Mesendoderm (in vitro differentiated cells): Measurements from ENCODE around the gene TTC9C.
A peak's percentile ranks its signal among the peaks of the same experiment; 100 is the strongest.
"Not testable (repeated sequence)": the region's sequence is repeated elsewhere in the genome, so short reads cannot be mapped to it uniquely, and the experiment has no call there.

ENCODE experiments used
- DNase-seq: peaks from one replicate; pipeline ENCODE4 v3.0.0; 2013
- H2AK5ac ChIP-seq: 2 replicates; pipeline ENCODE4 v1.6.1; 2013; ENCODE audit warnings: low read length, inconsistent platforms
- H2BK120ac ChIP-seq: 2 replicates; pipeline ENCODE4 v1.6.1; 2013; ENCODE audit warnings: low read depth, mild to moderate bottlenecking, low read length, moderate library complexity, mixed read lengths
- H2BK15ac ChIP-seq: replicated peaks from 2 replicates; pipeline ENCODE4 v1.6.1; 2013; ENCODE audit warnings: low read depth, mild to moderate bottlenecking, moderate library complexity
- H2BK5ac ChIP-seq: 2 replicates; pipeline ENCODE4 v1.6.1; 2013; ENCODE audit warnings: low read length, inconsistent platforms
- H3K18ac ChIP-seq: 2 replicates; pipeline ENCODE4 v1.6.1; 2013; ENCODE audit warnings: mild to moderate bottlenecking, low read length, mixed read lengths
- H3K23ac ChIP-seq: one replicate; pipeline ENCODE4 v1.6.1; 2013; ENCODE audit warnings: low read length
- H3K27ac ChIP-seq: 2 replicates; pipeline ENCODE4 v1.5.1; 2013; ENCODE audit warnings: low read depth, mild to moderate bottlenecking, inconsistent platforms, low read length, moderate library complexity
- H3K27me3 ChIP-seq: 2 replicates; pipeline ENCODE4 v1.6.1; 2013; ENCODE audit warnings: low read length, control low read depth, mild to moderate bottlenecking, inconsistent platforms; ENCODE audit not compliant: insufficient read depth, poor library complexity
- H3K36me3 ChIP-seq: 2 replicates; pipeline ENCODE4 v1.6.1; 2013; ENCODE audit warnings: low read length, inconsistent platforms; ENCODE audit not compliant: control insufficient read depth, insufficient read depth
- H3K4ac ChIP-seq: one replicate; pipeline ENCODE4 v1.6.1; 2013; ENCODE audit warnings: low read depth, mild to moderate bottlenecking, low read length, moderate library complexity
- H3K4me1 ChIP-seq: 2 replicates; pipeline ENCODE4 v1.6.1; 2013; ENCODE audit warnings: low read depth, low read length, inconsistent platforms; ENCODE audit not compliant: control insufficient read depth
- H3K4me2 ChIP-seq: 2 replicates; pipeline ENCODE4 v1.6.1; 2013; ENCODE audit warnings: low read length
- H3K4me3 ChIP-seq: 2 replicates; pipeline ENCODE4 v1.5.1; 2013; ENCODE audit warnings: mild to moderate bottlenecking, low read length
- H3K56ac ChIP-seq: one replicate; pipeline ENCODE4 v1.6.1; 2013; ENCODE audit warnings: low read length
- H3K79me1 ChIP-seq: 2 replicates; pipeline ENCODE4 v1.6.1; 2013; ENCODE audit warnings: low read length, inconsistent platforms
- H3K79me2 ChIP-seq: 2 replicates; pipeline ENCODE4 v1.6.1; 2013; ENCODE audit warnings: mild to moderate bottlenecking, low read length; ENCODE audit not compliant: control insufficient read depth, insufficient read depth
- H3K9ac ChIP-seq: 2 replicates; pipeline ENCODE4 v1.6.1; 2013; ENCODE audit warnings: low read length, inconsistent platforms
- H4K5ac ChIP-seq: one replicate; pipeline ENCODE4 v1.6.1; 2013; ENCODE audit warnings: low read length
- H4K8ac ChIP-seq: one replicate; pipeline ENCODE4 v1.6.1; 2013; ENCODE audit warnings: low read depth, mild to moderate bottlenecking, control low read depth, low read length, moderate library complexity
- WGBS: extraction: QIAGEN DNeasy Blood & Tissue Kit; methylation state at CpG from one replicate; pipeline ENCODE4 v1.1.7; 2013; ENCODE audit warnings: low lambda C conversion rate, missing lambda C conversion rate; ENCODE audit not compliant: insufficient coverage; ENCODE audit errors: extremely low coverage; 5-methylcytosine and 5-hydroxymethylcytosine counted together

The TTC9C gene

GRCh38 chr11:62755086-62755615 is 26.9 kb downstream of the TTC9C start:
- Histone ChIP-seq H3K9ac (no peak overlapping the region), H3K4me1 (no peaks in the 10 kb centered on the region), H2BK120ac (no peak overlapping the region), H3K27me3 (no peaks in the 10 kb centered on the region), H3K36me3 (peaks cover 6% of the 10 kb centered on the region), H2BK15ac (no peak overlapping the region), H3K4me3 (no peak overlapping the region), H3K23ac (no peak overlapping the region), H3K4me2 (no peak overlapping the region), H4K5ac (no peak overlapping the region), H3K4ac (no peak overlapping the region), H3K79me1 (peaks cover 13% of the 10 kb centered on the region), H3K56ac (no peak overlapping the region), H3K27ac (no peak overlapping the region), H3K79me2 (peaks cover 18% of the 10 kb centered on the region), H3K18ac (no peak overlapping the region), H4K8ac (no peak overlapping the region), H2BK5ac (no peak overlapping the region), H2AK5ac (no peak overlapping the region)
- no CpG with 5 or more reads among the region's 10 CpGs for WGBS
- no peak for DNase-seq

GRCh38 chr11:62757846-62758788 is 29.8 kb downstream of the TTC9C start:
- H3K27ac ChIP-seq: peak overlapping the region; percentile 34
- DNase-seq: peak; percentile 72

GRCh38 chr11:62760867-62761227 is 32.6 kb downstream of the TTC9C start:
- H3K4me3 ChIP-seq, H2BK120ac ChIP-seq, H2AK5ac ChIP-seq, H3K4me1 ChIP-seq, H2BK5ac ChIP-seq, H3K18ac ChIP-seq, H3K79me1 ChIP-seq, H4K5ac ChIP-seq, H3K9ac ChIP-seq, H3K27ac ChIP-seq, DNase-seq, H3K4me2 ChIP-seq, H3K27me3 ChIP-seq, H3K23ac ChIP-seq, H3K4ac ChIP-seq, H4K8ac ChIP-seq, H2BK15ac ChIP-seq, H3K36me3 ChIP-seq: not testable (repeated sequence)
- H3K79me2 ChIP-seq: peaks cover 13% of the 10 kb centered on the region
- WGBS: no CpG with 5 or more reads among the region's 9 CpGs
- H3K56ac ChIP-seq: peak overlapping the region; percentile 49

More at GRCh38 chr11:62757846-62758788, 29.8 kb downstream of the TTC9C start:
- Histone ChIP-seq H4K5ac (no peak overlapping the region), H3K79me2 (peaks cover 15% of the 10 kb centered on the region), H3K9ac (peak overlapping the region; percentile 26), H2BK15ac (no peak overlapping the region), H3K36me3 (no peaks in the 10 kb centered on the region), H3K4ac (peak overlapping the region; percentile 82), H3K4me1 (peaks cover 5% of the 10 kb centered on the region), H2BK5ac (no peak overlapping the region), H3K18ac (peak overlapping the region; percentile 1), H3K79me1 (peaks cover 10% of the 10 kb centered on the region), H3K27me3 (no peaks in the 10 kb centered on the region), H3K4me3 (no peak overlapping the region), H3K56ac (peak overlapping the region; percentile 28), H4K8ac (no peak overlapping the region), H3K4me2 (peak overlapping the region; percentile 6), H3K23ac (no peak overlapping the region), H2AK5ac (no peak overlapping the region), H2BK120ac (peak overlapping the region; percentile 10)
- no CpG with 5 or more reads among the region's 9 CpGs for WGBS

GRCh38 chr11:62770778-62771143 is 42.5 kb downstream of the TTC9C start:
- peak overlapping the region; percentile 77 for H4K5ac ChIP-seq
- H3K36me3 ChIP-seq: peaks cover 5% of the 10 kb centered on the region
- H3K4me1 ChIP-seq: peaks cover 4% of the 10 kb centered on the region
- WGBS: no CpG with 5 or more reads among the region's 18 CpGs
- no peak overlapping the region for H2BK120ac ChIP-seq
- H3K27ac ChIP-seq: peak overlapping the region; percentile 68
- H3K18ac ChIP-seq: peak overlapping the region; percentile 0
- H2AK5ac ChIP-seq: peak overlapping the region; percentile 30
- peak overlapping the region; percentile 96 for H3K56ac ChIP-seq
- H3K9ac ChIP-seq: peak overlapping the region; percentile 90
- H3K4me2 ChIP-seq: peak overlapping the region; percentile 88
- peak overlapping the region; percentile 43 for H4K8ac ChIP-seq
- peaks cover 8% of the 10 kb centered on the region for H3K79me1 ChIP-seq
- no peak overlapping the region for H3K23ac ChIP-seq
- peak overlapping the region; percentile 70 for H2BK5ac ChIP-seq
- H2BK15ac ChIP-seq: no peak overlapping the region
- DNase-seq: no peak
- peaks cover 4% of the 10 kb centered on the region for H3K79me2 ChIP-seq
- no peak overlapping the region for H3K4ac ChIP-seq
- peak overlapping the region; percentile 39 for H3K4me3 ChIP-seq
- no peaks in the 10 kb centered on the region for H3K27me3 ChIP-seq

GRCh38 chr11:62771144-62772021 is 43.1 kb downstream of the TTC9C start, which contains the start of gene TAF6L:
Gene TAF6L, plus strand, starts transcription at chr11:62771396. Its CDS starts 4,388 bp downstream, at chr11:62775784.
- Histone ChIP-seq H3K4me3 (peak within 1 kb of the TSS; percentile 52), H3K27me3 (no peaks in the 10 kb centered on the region), H2AK5ac (peak within 1 kb of the TSS; percentile 30), H3K36me3 (peaks cover 4% of the 10 kb centered on the region), H3K4ac (peak within 1 kb of the TSS; percentile 87), H3K4me1 (peaks cover 4% of the 10 kb centered on the region), H2BK5ac (peak within 1 kb of the TSS; percentile 85), H2BK15ac (no peak within 1 kb of the TSS), H3K9ac (peak within 1 kb of the TSS; percentile 93), H3K23ac (no peak within 1 kb of the TSS), H3K79me2 (peaks cover 4% of the 10 kb centered on the region), H4K5ac (peak within 1 kb of the TSS; percentile 84), H3K56ac (peak within 1 kb of the TSS; percentile 98), H3K27ac (peak within 1 kb of the TSS; percentile 97), H3K4me2 (peak within 1 kb of the TSS; percentile 88), H2BK120ac (no peak within 1 kb of the TSS), H3K18ac (peak within 1 kb of the TSS; percentile 96), H4K8ac (peak within 1 kb of the TSS; percentile 43), H3K79me1 (peaks cover 8% of the 10 kb centered on the region)
- DNase-seq: peak; percentile 99
- no CpG with 5 or more reads among the region's 60 CpGs for WGBS
